Astrocyte (in vitro differentiated cells and primary cell): Measurements from ENCODE around the gene DDX55.

Source experiments
- CTCF ChIP-seq: IDR thresholded peaks from 2 replicates; pipeline ENCODE4 v1.5.1; 2011; ENCODE audit warnings: low read depth, mild to moderate bottlenecking, inconsistent platforms, low read length, moderate library complexity; ENCODE audit not compliant: insufficient read depth
- EZH2 ChIP-seq: IDR thresholded peaks from 2 replicates; pipeline ENCODE4 v1.6.1; 2012; ENCODE audit warnings: mild to moderate bottlenecking, low read length, inconsistent platforms; ENCODE audit not compliant: insufficient read depth

GRCh38 chr12:123614531-123614930 is 12.6 kb downstream of the DDX55 start:
- TF ChIP-seq CTCF (no peak), EZH2 (no peak)
